ENCODE results near the gene PRICKLE1.

GRCh38 chr12:42420395-42420794 is 169.2 kb downstream of the PRICKLE1 start:
- TF ChIP-seq, protein P1, sequence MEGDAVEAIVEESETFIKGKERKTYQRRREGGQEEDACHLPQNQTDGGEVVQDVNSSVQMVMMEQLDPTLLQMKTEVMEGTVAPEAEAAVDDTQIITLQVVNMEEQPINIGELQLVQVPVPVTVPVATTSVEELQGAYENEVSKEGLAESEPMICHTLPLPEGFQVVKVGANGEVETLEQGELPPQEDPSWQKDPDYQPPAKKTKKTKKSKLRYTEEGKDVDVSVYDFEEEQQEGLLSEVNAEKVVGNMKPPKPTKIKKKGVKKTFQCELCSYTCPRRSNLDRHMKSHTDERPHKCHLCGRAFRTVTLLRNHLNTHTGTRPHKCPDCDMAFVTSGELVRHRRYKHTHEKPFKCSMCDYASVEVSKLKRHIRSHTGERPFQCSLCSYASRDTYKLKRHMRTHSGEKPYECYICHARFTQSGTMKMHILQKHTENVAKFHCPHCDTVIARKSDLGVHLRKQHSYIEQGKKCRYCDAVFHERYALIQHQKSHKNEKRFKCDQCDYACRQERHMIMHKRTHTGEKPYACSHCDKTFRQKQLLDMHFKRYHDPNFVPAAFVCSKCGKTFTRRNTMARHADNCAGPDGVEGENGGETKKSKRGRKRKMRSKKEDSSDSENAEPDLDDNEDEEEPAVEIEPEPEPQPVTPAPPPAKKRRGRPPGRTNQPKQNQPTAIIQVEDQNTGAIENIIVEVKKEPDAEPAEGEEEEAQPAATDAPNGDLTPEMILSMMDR (IDR thresholded peaks at IDR 0.05; ENCODE audit: low read depth, low read length), result no peak
- no peak for TF ChIP-seq POLR2A (IDR thresholded peaks at IDR 0.05; ENCODE audit: extremely low read depth, insufficient read length)
- no peak for TF ChIP-seq MYC (IDR thresholded peaks at IDR 0.05; ENCODE audit: low read depth, low read length)
- TF ChIP-seq MAX (IDR thresholded peaks at IDR 0.05; ENCODE audit: low read depth, low read length), result no peak

Measured in NB4 (cell line).